HG02973 (cell line): ENCODE data around the gene TSHB.
"Not testable (repeated sequence)": the region's sequence is repeated elsewhere in the genome, so short reads cannot be mapped to it uniquely, and the experiment has no call there.

Experiments used
- ATAC-seq: cut with Tn5 transposase; IDR thresholded peaks from one replicate; pipeline ENCODE4 v1.9.1; 2021; ENCODE audit warnings: moderate library complexity; ENCODE audit not compliant: unreplicated experiment

The TSHB gene

DNA sequence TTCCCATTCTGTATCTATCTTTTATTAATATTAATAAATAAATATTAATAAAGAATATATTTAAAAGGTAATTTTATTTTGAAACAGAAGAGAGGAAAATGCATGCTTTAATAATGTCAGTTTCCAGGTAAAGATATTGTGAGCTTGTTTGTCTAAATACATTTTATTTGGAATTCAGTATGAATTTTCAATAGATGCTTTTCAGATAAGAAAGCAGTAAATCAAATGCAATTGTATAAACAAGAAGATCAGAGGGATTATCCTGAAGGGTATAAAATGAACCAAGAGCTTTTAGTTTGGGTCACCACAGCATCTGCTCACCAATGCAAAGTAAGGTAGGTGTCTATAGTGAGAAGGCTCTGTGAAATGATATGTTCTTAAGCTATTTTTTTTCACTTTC is at the start of gene TSHB:
TSS of gene TSHB (plus strand) at position 301 of the 400 bp plus-strand sequence. CDS start 3,537 bp downstream, outside the sequence.
- ATAC-seq, result no peak

DNA sequence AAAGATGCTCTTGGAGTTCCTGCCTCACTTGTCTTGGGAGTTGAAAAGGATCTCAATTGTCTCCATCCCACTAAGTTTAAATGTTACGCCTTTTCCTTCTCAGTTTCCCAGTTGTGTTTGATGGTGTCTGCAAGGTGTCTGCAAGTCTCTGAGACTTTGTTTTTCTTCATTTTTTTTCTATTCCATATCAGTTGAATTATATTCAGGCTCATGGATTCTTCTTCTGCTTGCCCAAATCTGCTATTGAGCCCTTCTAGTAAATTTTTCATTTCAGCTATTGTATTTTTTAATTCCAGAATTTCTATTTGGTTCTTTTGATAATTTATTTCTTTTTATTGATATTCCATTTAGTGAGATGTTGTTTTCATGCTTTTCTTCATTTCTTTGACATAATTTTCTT is 47.4 kb upstream of the TSHB start:
- ATAC-seq, result no peak

DNA sequence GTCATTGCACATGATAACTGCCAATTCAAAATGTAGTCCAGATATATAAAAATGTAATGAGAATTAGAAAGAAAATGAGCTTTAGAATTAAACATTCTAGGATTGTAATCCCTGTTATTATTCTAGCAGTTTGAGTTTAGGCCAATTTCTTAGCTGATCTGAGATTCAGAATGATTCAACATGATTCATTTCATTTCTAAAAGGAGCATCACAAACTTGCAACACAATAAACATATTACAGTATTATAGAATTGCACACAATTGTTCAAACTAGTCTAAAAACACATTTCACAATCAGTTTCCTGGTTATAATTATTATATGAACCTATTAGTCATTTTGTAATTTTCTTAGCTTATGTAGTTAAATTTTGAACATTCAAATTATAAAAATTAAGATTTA is 43.3 kb upstream of the TSHB start:
- no peak for ATAC-seq

DNA sequence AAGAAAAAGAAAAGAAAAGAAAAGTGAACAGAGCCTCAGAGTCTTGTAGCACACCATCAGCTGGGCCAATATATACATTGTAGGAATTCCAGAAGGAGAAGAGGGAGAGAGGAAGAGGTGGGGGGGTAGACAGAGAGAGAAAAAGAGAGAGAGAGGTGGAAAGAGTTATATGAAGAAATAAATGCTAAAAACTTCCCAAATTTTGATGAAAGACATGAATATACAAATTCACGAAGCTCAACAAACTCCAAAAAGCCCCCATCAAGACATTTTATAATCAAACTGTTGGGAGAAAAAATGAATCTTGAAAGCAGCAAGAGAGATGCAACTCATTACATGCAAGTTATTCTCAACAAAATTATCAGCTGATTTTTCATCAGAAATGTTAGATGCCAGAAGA is 41.5 kb upstream of the TSHB start:
- no peak for ATAC-seq

DNA sequence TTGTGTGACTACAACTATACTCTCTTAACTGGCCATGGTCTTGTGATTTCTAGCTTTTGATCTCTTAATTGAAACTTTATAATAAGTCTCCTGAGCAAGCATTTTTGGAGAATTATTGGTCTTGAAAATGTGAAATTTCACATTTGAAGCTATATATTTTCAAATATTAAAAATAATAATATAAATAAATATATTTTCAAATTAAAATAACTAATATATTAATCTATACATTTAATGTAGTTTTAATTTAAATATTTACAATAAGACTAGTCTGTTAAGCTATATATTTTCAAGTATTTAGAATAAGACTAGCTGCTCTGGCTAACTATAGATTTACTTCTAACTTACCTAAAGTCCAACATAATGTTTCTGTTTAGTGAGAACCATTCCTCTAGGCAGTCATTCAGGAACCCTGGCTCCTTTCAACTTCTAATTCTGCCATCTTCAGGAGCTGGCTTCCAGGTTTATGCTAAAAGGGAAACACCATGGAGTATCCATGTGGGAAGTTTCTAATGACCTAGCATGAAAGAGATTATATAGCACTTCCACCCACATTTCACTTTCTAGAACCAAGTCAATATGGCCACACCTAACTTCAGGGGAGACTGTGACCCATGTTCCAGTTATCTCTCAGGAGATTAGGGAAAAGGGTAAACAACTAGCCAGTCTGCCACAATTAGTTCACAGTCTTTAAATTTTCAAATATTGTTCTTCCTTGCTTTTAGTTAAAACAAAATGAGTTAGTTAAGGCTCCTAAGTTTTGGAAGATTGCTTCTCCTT is 31.9 kb upstream of the TSHB start:
- no peak for ATAC-seq

DNA sequence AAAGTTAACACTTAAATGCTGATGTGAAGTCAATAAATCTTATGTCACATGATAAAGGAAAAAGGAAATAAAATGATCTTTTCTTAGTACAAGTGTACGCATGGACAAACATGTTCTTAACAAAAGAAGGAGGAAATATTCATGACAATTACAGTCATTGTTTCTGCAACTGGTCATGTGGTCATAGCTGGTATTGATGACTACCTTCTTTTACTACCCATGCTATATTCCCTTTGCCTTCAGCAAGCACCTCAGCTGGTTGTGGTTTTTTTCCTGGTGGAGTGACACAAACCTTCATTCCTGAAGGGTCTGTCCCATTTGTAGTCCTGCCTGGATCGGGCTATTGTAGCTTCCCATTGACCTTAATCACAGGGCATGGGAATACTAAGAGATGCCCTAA is 23.4 kb upstream of the TSHB start:
- no peak for ATAC-seq

DNA sequence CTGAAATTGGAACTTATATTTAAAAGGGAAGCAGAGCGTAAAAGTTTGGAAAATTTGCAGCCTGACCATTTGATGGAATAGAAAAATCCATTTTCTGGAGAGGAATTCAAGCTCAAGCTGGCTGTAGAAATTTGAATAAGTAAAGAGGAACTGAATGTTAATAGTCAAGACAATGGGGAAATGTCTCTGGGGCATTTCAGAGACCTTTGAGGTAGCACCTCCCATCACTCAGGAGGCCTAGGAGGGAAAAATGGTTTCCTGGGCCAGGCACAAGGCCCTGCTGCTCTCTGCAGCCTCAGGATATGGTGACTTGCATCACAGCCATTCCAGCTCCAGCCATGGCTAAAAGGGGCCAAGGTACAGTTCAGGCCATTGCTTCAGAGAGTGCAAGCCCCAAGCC is 17.6 kb upstream of the TSHB start:
- ATAC-seq, result no peak

DNA sequence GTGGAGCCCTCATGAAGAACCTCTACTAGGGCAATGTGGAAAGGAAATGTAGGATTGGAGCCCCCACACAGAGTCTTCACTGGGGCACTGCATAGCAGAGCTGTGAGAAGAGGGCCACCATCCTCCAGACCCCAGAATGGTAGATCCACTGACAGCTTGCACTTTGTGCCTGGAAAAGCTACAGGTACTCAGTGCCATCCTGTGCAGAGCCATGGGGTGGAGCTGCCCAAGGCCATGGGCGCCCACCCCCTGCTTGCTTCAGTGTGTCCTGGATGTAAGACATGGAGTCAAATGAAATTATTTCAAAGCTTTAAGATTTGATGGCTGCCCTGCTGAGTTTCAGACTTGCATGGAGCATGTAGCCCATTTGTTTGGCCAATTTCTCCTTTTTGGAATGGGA is 17.2 kb upstream of the TSHB start:
- ATAC-seq, result no peak

DNA sequence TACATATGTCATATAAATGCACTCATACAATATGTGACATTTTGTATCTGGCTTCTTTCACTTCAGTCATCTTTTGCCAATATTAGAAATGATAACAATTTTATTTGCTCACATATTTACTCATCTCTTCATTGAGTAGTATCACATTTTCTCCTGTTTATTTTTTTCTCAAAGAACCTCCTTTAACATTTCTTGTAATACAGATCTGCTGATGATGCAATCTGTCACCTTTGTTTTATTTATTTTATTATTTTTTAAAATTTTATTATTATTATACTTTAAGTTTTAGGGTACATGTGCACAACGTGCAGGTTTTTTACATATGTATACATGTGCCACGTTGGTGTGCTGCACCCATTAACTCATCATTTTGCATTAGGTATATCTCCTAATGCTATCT is 15.8 kb upstream of the TSHB start:
- ATAC-seq, result no peak

DNA sequence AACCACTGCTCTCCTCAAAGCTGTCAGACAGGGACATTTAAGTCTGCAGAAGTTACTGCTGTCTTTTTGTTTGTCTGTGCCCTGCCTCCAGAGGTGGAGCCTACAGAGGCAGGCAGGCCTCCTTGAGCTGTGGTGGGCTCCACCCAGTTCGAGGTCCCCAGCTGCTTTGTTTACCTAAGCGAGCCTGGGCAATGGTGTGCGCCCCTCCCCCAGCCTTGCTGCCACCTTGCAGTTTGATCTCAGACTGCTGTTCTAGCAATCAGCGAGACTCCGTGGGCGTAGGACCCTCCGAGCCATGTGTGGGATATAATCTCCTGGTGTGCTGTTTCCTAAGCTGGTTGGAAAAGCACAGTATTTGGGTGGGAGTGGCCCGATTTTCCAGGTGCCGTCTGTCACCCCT is 10.1 kb upstream of the TSHB start:
- ATAC-seq, result not testable (repeated sequence)

DNA sequence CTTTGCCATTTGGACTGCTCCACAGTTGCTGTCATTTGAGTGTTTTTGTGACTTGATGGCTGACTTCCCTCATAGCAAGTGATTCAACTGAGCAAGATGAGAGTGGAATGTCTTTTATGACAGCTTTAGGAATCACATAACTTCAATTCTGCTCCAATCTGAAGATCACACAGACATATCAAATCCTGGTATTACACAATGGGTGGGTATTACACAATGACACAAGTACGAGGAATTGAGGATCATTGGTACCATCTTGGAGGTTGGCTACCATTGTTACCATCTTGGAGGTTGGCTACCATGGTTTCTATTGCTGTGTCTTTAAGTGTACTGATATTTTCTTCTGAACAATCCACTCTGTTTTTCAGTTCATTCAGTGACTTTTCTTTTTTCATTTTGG is 8.5 kb upstream of the TSHB start:
- ATAC-seq, result no peak

DNA sequence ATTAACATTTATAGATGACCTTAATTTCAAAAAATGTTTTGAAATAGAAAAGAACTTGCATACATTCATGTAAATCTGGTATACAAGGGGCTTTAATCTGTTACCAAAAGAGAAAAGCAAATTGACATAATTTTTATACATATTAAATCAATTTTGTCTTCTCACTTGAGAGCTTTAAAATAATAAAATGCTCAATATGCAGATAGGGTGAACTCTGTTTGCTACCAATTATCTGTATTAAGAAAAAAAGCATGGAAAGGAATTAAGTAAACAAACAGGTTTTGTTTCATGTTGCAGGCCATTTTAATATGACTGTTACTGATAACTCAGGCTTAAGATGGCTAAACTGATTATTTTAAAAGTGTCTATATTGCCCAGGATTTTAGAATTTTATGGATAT is 6.0 kb upstream of the TSHB start:
- ATAC-seq, result no peak

DNA sequence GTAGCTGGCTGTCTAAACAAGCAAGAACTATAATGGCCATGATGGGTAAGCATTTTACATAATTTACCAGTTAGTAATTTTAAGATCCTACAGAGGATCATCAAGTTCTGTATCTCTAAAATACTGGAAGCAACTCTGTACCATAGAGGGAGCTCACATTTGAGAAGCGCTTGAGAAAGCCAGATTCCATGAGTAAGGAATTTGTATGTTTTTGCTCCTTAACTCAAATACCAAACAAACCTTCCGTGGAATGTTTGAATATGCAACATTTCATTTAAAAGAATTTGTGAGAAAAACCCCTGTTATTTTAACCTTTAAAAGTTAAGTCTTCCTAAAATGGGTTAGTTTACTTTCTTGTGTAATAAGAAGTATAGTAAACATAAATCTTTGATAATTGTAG is 2.0 kb downstream of the TSHB start:
- ATAC-seq, result no peak

DNA sequence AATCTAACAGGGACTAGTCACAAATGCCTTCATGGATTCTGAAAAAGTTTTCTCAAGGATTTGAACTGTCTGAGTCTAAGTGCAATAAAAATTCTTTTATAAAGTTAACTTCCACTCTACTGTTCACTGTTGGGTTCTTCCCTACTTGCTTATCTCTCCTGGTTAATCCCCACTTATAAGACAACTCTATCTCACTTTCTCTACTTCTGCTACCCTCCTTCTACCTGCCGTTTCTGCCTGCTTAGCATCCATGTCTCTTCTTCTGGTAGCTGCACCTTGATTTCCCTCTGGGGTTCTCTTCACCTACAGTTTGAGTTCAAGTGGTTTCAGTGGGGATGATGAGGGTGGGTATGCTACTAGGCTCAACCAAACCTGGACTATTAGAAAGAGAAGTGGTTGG is 6.0 kb downstream of the TSHB start:
- no peak for ATAC-seq

DNA sequence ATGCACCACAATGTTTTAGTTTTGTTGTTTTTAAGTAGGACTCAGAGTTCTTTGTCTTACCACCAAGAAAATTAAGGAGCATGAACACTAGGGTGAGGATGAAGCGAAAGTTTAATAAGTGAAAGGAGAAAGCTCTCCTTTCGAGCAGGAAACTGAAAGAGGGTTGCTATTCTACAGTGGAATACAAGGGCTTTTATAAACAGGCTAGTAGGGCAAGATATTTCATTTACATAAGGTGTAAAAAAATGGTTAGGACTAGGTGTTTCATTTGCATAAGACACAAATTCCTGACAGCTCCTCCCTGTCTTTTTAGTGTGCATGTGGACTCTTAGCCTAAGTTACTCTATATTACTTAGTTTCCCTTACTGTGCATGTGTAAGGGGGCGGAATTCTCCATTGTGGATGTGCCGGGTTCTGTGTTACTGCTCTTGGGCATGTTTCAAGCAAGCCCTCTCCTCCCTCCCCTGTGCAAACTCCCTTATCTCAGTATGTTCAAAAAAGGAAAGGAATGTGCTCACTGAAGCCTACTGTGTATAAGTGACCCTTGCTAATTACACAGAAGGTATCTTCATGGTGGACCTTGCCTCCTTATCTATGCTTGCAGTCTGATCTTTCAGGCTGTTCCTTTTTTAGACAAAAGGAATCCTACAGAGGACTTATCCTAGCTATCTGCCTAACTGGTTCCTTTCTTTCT is 7.3 kb downstream of the TSHB start:
- no peak for ATAC-seq

DNA sequence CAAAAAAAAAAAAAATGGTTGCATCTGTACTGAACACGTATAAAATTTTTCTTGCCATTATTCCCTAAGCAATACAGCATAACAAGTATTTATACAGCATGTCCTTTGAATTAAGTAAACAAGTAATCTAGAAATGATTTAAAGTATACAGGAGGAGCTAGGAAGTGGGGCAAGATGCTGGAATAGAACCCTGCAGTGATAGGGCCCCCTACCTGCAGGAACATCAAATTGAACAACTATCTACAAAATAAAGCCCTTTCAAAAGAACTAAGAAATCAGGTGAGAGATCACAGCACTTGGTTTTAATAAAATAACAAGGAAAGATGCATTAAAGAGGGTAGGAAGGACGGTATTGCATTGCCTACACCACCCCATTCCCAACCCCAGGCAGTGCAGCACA is 10.9 kb downstream of the TSHB start:
- ATAC-seq, result no peak

DNA sequence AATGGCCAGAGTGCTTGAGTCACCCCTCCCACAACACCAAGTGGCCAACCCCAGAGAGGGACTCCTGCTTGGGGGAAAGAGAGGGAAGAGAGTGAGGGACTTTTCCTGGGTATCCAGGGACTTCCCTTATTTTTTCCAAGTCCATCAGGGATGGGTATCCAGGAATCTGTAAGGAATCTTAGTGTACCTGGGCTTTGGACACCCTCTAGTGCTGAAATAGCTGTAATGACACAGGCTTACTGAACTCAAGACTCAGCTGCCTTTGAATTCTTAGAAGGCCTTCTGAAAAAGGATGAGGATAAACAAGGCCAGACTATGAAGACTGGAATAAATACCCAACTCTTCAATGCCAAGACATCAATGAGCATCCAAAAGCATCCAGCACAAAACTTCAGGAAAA is 12.0 kb downstream of the TSHB start:
- ATAC-seq, result no peak

DNA sequence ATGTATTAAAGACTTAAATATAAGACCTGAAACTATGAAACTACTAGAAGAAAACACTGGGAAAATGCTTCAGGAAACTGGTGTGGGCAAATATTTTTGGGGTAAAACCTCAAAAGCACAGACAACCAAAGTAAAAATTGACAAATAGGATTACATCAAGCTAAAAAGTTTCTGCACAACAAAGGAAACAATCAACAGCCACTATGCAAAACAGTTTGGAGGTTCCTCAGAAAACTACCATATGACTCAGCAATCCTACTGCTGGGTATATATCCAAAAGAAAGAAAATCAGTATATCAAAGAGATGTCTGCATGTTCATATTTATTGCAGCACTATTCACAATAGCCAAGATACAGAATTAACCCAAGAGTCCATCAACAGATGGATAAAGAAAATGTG is 17.1 kb downstream of the TSHB start:
- ATAC-seq, result no peak

DNA sequence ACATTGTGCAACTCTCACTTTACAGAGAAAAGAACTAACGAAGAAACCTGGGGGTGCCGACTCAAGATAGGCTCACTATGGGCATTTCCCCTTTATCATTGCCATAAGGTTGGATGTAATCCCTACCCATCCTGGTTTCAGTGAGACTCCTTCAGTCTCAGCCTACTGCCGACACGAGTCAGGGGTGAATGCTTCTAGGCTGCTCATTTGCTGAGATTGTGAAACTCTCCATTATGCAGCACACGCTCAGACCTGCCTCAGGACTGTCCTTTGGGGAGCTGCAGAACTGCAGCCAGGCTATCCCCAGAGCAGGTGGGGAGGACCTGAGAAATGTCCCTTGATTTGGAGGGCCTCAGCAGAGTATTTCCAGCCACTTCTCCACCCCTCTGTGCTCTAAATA is 22.2 kb downstream of the TSHB start:
- no peak for ATAC-seq

DNA sequence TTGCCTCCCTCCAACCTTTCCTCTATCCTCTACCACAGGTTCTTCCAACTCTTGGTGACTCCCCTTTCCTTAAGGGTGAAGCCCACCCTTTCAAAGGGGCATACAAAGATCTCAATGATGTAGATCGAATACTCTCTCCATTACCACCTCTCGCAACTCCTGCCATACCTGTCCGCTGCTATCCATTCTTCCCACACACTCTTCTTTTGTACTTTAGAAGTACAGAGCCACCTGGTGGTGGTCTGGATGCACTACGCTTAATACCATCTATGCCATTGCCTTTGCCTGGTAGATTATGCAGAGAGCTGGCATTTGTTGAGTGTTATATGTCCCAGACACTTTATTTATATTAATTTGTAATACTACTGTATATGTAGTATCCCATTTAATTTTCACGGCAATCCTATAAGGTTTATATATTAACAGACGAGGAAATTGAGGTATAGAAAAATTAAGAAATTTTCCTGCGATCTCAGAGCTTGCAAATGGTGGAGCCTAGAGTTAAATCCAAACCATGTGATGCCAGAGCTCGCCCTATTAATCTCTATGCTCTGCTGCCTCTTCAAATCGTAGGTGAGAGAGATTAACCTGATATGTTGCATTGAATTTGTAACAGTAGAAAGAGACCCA is 22.9 kb downstream of the TSHB start:
- peak; percentile 86 for ATAC-seq

DNA sequence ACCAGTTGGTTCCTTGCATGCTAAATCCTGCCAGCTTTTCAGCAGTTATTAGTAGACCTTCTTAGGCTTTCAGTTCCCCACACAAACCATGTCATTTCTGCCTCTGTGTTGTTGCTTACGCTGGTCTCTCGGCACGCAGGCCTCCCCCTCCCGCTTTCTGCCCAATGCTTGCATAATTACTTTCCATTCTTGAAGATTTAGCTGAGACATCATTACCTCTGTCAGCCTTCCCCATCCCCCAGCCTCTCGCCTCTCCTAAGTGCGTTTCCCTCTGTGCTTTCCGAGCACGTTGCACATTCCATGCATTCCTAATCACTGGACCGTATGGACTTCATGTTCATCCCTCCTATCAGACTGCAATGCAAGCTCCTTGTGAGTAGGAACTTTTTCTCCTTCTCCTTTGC is 26.8 kb downstream of the TSHB start:
- ATAC-seq, result no peak

DNA sequence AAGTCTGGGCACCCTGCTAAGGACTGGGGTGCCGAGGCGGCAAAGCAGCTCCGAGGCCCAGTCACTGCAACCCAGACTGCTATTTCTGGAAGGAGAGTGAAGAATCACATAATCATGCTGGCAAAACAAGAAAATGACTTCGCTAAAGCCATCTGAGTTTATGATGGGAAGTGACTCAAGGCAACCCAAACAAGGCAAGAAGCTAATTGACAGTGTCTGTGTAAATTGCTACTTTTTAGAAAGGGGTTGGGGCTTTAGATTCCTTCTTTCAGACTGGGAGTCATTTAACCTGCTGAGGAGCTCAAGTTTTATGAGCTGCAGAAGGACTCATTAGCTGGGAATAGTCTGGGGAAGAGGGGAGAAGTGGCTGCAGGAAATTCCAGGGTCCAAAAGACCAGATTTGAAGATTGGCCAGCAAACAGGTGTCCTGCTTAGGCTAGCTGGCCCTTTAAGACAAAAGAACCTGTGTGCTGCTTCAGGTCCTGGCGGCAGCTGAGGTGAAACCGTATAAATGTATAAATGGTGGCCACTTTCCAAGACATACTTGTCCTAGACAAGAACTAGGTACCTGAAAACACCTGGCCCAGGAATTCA is 28.1 kb downstream of the TSHB start:
- no peak for ATAC-seq
